Sigmoid colon (tissue), 4 donors: ENCODE results near the gene PDPK1.

Source experiments
- EP300 ChIP-seq, 4 donors: sonication (generic); formaldehyde crosslinking; IDR thresholded peaks; one replicate each; pipeline ENCODE4 v1.6.1; 2017; ENCODE audit warnings: antibody characterized with exemption in 4 of 4
- POLR2AphosphoS5 ChIP-seq, 4 donors: sonication (generic); formaldehyde crosslinking; IDR thresholded peaks; one replicate each; pipeline ENCODE4 v1.6.1; 2017; ENCODE audit warnings: antibody characterized with exemption in 4 of 4
- TF ChIP-seq, protein P1 (sequence below), 4 experiments: fragments of 450-650 bp in 3 of 4; fragments of 200-600 bp in 1 of 4; IDR thresholded peaks; one replicate each; pipeline ENCODE4 v1.5.1; 2016 to 2019; ENCODE audit warnings: antibody characterized with exemption in 4 of 4, mild to moderate bottlenecking in 3 of 4, moderate library complexity in 2 of 4

DNA sequence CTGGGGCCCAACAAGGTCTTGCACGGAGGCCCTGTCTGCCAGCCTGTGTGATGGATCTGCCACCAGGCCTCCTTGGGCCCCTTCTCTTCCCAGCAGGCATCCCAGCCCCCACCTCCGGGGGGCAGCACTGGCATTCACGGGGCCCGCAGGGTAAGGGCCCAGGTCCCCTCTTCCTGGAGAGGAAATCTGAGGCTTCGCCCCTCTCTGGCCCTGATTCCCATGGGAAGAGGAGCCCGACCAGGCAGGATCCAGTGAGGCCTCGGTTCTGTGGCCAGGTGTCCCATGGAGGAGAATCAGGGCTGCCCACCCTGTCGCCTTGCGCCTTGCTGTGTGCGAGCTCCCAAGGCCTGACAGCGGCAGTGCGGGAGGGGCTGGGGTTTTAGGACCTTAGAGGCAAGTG lies 48.4 kb downstream of the PDPK1 start:
- TF ChIP-seq, protein P1, sequence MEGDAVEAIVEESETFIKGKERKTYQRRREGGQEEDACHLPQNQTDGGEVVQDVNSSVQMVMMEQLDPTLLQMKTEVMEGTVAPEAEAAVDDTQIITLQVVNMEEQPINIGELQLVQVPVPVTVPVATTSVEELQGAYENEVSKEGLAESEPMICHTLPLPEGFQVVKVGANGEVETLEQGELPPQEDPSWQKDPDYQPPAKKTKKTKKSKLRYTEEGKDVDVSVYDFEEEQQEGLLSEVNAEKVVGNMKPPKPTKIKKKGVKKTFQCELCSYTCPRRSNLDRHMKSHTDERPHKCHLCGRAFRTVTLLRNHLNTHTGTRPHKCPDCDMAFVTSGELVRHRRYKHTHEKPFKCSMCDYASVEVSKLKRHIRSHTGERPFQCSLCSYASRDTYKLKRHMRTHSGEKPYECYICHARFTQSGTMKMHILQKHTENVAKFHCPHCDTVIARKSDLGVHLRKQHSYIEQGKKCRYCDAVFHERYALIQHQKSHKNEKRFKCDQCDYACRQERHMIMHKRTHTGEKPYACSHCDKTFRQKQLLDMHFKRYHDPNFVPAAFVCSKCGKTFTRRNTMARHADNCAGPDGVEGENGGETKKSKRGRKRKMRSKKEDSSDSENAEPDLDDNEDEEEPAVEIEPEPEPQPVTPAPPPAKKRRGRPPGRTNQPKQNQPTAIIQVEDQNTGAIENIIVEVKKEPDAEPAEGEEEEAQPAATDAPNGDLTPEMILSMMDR (IDR thresholded peaks at IDR 0.05), result no peak
- TF ChIP-seq POLR2AphosphoS5 (IDR thresholded peaks at IDR 0.05), result no peak
- no peak for TF ChIP-seq EP300 (IDR thresholded peaks at IDR 0.05)
